MM.1S (cell line): Measurements from ENCODE around the gene OSBPL5.

ENCODE experiments used
- CTCF ChIP-seq: fragments of 300-600 bp; sonication (generic); IDR thresholded peaks from 2 replicates; pipeline ENCODE4 v1.5.1; 2016; ENCODE audit warnings: antibody characterized with exemption, low read length, mixed read lengths
- EZH2phosphoT487 ChIP-seq: fragments of 300-600 bp; sonication (generic); IDR thresholded peaks from 2 replicates; pipeline ENCODE4 v1.6.1; 2018; ENCODE audit warnings: antibody characterized with exemption, low read length

GRCh38 chr11:3046190-3046589 lies 118.9 kb downstream of the OSBPL5 start:
- TF ChIP-seq EZH2phosphoT487 (no peak), CTCF (no peak)
